ENCODE data around the gene OPN3.

The OPN3 gene

GRCh38 chr1:241645199-241645598 lies 5.0 kb upstream of the OPN3 start:
- no peak for DNase-seq

DNA sequence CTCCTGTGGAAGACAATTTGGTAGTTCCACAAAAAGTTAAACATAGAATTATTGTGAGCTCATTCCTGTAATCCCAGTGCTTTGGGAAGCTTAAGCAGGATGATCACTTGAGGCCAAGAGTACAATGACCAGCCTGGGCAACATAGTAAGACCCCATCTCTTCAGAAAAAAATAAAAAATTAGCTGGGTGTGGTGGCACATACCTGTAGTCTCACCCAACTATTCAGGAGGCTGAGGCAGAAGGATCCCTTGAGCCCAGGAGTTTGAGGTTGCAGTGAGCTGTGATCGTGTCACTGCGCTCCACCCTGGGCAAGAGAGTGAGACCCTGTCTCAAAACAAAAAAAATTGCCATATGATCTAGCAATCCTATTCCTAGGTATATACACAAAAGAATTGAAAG lies 4.1 kb upstream of the OPN3 start:
- no peak for DNase-seq

- no peak for DNase-seq
These were observed 2.4 kb upstream of the OPN3 start for GRCh38 chr1:241642593-241642944.

DNA sequence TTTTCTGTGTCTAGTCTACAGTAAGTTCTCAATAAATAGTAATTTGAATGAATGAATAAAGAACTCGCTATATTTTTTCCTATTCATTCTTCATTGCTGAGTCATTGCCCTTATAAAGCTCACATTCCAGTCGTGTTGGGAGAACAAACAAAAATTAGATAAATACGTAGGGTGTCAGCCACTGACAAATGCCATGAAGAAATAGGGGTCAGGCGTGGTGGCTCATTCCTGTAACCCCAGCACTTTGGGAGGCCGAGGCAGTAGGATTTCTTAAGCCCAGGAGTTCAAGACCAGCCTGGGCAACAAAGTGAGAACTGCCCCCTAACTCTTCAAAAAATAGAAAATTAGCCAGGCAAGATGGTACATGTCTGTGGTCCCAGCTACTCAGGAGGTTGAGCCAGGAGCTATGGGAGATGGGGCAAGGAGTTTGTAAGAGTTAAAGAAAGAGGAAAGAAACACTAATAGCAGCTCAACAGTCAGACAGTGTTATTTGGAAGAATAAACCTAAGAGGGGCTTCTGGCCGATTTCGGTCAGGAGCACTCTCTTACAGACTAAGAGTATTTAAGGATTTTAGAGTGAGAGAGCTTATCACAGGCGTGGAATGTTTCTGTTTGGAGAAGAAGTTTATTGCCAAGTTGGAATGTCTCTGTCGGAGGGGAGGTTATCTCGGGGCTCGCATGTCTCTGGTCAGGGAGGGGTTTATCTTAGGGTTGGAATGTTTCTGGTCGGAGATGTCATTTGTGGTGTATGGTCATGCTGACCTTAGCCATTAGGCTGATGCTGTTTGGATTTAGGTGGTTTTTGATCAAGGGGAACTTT lies 1.8 kb upstream of the OPN3 start:
- DNase-seq = no peak

DNA sequence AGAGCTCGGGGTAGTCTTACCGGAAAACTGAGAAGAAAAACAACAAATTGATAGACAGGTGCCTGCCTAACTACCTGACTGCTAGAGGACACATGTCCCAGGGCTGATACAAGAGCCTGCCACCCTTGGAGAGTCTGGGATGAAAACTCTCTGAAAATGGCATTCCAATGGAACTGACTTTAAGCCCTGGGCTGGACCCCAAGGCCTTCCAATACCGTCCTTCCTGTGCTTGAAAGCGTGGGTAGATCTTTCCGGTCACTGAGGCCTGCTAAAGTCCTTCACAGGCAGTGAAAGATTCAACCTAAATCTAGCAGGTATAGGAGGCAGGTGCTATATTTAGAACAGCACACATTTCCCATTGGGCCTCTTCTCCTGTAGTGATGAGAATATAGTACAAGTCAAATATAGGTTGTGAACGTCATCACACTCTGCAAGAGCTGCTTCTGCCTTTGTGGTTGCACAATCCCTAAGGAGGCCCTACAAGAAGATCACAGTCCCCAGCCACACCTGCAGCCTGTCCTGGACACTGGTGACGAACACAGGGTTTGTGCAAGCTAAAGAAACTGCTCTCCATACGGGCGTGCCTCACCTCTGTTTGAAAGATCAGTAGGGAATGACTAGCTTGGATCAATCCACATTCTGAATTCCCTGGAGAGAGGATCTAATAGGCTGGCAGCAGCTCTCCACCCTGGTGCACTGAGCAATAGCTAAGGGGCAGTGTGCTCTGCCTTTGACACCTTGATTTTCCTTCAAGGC lies 876 bp upstream of the OPN3 start:
- peak; percentile 8 for DNase-seq

DNA sequence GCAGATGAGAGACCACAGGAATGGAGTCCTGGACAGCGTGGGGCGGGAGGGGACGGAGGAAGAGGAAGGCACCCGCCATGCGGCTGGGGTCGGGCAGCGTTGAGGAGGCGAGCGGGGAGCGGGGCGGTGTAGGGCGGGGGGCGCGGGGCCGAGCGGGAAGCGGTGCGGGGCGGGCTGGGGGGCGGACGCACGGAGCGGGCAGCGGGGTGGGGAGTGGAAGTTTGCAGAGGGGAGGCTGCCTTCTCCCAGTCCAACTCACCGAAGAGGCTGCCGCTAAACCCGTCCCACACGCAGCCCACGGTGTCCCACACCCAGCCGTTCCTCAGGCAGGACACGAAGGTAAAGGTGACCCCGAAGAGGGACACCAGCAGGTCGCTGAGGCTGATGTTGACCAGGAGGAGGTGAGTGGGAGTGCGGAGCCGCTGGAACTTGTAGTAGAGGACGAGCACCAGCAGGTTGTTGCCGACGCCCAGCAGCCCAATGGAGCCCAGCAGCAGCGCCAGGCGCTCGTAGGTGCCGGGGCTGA lies 483 bp downstream of the OPN3 start:
- DNase-seq = peak; percentile 71

DNA sequence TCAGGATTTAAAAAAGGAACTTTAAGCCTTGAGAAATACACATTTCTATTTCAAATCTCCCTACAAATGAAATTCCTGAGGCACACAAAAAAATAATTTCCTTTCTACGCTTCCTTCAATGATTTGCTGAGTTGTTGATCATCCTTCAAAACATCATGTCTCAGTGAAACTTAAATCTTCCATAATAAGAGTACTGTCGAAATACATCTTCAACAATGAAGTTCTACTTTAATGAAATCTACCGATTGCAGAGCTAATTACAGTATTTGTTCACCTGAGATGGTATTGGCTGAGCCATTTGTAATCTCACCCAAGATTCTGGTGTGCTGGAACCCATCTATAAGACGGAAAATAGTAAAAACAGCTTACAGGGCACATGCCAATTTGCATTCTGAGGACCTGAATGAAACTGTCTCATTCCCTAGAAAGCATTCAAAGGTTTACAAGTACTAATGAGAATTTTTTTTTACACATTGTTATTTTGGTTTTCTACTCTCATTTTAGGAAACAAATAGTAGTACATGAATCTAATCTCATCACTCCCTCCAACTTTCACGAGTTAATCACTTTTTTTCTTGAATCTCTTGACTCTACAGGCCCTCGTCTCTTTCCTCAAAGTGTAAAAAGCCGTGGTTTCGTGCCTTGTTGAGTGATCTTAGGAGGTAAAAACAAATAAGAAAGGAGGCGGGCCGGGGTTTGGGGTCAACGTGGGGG lies 1.1 kb downstream of the OPN3 start:
- peak; percentile 44 for DNase-seq

DNA sequence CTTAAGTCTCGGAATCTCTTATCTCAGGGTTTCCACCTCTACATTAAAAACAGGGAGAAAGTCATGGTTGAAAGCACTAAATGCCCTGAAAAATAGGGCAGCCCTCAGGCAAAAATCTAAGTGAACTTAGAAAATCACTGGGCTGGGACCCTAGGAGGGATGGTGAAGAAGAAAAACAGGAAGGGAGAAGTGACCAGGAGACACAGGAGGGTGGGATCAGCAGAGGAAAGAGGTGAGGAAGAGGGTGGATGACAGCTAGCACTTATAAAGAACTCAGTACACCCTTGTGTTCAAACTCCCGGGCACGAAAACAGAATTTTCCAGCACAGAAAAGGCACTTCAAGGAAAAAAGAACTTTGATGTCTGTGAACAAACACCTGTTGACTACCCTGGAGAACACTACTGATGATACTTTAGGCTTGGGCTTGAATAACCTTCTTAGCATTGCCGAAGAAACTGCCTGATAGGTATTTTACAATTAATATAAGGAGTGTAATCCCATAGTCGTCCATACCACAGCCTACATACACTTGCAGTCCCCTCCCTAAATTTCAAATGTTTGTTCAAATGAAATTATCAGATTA lies 2.0 kb downstream of the OPN3 start:
- peak; percentile 14 for DNase-seq

GRCh38 chr1:241637604-241638003 lies 2.6 kb downstream of the OPN3 start:
- peak; percentile 61 for DNase-seq

- DNase-seq = no peak
These were observed 3.1 kb downstream of the OPN3 start for GRCh38 chr1:241637046-241637590.

DNA sequence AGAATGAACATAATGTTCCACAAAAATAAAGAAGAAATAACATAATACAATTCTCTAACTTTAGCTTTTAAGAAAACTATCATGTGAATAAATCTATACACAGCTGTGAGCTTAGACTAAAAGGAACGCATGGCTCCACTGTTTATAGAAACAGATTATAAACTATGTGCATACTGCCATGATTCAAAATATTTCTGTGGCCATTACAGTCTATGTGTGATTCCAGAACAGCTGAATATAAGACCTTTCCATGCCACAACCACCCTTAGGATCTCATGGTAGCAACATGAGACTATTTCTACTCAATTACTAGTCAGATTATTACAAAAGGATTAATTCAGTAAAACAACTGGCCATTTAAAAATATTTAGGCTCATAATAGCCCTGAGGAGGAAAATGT lies 3.9 kb downstream of the OPN3 start:
- no peak for DNase-seq

DNA sequence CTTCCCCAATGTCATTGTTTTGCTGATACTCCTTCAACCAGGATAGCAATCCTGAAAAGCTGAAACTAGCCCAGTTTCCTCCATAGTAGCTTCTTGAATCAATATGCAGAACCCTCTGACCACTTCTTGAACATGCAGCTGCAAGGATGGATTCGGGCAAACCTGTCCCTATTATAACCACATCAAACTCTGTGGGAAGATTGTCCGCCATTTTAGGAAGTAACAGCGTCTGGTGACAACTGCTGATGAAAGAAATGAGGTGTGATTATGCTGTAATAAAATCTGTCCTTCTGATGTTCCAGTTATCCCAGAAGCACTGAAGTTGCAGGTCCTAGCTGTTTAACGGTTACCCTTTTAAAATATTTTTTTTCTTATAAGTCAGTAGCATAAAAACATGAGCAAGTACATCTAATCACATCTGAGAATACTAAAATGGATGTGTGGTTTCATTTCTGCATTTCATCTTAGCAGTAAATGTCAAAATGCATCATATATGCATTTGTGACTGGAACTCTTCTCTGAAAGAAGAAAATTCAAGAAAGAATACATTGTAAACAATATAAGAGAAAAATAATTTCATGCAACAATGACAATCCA lies 4.5 kb downstream of the OPN3 start:
- no peak for DNase-seq

GRCh38 chr1:241632987-241633386 lies 7.2 kb downstream of the OPN3 start:
- DNase-seq = no peak

DNA sequence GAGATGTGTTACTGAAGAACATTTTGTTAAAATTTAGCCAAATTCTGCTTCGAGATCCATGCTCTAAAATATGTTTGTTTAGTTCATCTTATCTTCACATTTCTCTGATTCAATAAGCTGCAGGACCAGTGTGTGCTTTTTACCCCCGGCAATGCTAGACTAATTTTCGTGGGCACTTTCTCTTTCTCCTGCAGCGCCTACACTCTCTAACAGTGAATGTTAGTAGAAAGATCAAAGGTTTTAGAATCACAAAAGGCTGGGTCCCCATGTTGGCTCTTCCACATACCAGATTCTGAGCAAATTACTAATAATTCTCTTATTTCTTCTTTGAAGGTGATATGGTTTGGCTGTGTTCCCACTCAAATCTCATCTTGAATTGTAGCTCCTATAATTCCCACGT lies 8.5 kb downstream of the OPN3 start:
- DNase-seq = no peak

DNA sequence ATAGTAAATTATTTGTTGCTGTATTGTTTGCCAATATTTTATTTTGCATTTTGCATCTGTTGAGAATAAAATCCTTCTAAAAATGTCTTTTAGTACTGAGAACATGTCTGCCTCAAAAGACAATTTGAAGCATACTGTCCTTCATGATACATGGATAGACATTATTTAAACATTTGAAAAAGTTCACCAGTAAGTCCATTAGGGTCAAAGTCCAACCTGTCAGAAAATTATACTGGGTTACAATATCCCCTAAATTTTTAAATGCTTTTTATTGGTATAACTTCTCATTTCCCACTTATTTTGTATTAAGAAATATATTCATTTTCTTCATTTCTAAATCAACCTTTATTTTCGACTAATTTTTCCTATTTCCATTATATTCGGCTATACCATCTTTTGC lies 9.3 kb downstream of the OPN3 start:
- no peak for DNase-seq

GRCh38 chr1:241630476-241630875 lies 9.7 kb downstream of the OPN3 start:
- DNase-seq = no peak

DNA sequence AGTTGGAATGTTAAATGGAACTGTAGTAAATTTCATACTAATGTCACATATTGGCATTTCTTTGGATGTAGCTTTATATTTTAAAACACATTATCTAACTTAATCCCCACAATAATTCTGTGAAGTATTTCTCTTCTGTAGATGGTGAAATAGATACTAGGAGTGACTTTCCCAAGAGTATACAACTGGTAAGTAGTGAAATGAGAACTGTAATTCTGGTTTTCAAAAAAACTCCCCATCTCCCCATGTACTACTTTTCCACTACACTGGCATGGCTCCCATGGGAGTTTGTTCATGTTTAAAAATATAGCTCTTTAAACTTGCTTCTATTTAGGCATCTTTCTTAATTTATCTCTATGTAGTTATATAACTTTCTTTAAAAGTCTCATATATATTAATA lies 10.2 kb downstream of the OPN3 start:
- no peak for DNase-seq

DNA sequence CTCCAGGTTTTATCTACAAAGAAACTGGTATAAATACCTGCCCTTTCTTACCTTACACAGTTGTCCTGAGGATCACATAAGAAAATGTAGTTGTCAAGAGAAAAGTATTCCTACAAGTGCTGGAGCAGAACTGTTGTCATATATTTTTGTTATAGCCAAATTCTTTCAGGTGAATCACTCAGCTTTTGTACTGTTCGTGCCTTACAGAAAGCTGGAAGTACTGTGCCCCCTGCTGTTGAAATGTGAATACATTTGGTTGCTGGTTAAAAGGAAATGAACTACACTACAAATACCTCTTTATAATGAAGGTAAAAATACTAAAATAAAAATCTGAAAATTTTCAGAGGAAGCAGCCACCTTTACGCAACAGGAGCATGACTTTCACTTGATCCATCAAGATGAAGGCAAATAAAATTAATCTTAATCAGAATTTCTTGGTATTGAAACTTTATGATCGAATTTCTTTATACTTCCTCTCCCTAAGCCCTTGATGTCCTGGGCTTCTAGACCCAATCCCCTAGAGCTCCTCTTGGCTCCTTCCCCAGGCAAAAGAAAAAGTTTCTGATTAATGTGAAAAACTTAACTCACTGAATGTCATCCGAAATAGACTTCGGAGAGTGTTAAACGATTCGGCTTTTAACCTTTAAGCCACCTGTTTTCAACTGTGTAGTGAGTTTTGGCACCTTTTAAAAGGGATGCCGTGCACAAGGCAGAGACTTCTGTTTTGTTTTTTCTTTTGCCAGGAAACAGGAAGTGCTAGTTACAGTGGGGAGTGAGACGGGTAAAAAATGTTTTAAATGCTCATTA lies 12.5 kb downstream of the OPN3 start:
- DNase-seq = peak; percentile 84

GRCh38 chr1:241624935-241625334 lies 15.2 kb downstream of the OPN3 start:
- DNase-seq = peak; percentile 76

GRCh38 chr1:241622669-241623068 lies 17.5 kb downstream of the OPN3 start:
- no peak for DNase-seq

- no peak for DNase-seq
These were observed 22.7 kb downstream of the OPN3 start for GRCh38 chr1:241617426-241617825.

Measured in hematopoietic multipotent progenitor cell treated with erythropoietin and hydrocortisone succinate and interleukin-3 and kit ligand, for 6 days (in vitro differentiated cells).